ENCODE results near the gene SORL1.

SORL1 gene

GRCh38 chr11:121670805-121671282 lies 218.7 kb downstream of the SORL1 start:
- no peak for DNase-seq

DNA sequence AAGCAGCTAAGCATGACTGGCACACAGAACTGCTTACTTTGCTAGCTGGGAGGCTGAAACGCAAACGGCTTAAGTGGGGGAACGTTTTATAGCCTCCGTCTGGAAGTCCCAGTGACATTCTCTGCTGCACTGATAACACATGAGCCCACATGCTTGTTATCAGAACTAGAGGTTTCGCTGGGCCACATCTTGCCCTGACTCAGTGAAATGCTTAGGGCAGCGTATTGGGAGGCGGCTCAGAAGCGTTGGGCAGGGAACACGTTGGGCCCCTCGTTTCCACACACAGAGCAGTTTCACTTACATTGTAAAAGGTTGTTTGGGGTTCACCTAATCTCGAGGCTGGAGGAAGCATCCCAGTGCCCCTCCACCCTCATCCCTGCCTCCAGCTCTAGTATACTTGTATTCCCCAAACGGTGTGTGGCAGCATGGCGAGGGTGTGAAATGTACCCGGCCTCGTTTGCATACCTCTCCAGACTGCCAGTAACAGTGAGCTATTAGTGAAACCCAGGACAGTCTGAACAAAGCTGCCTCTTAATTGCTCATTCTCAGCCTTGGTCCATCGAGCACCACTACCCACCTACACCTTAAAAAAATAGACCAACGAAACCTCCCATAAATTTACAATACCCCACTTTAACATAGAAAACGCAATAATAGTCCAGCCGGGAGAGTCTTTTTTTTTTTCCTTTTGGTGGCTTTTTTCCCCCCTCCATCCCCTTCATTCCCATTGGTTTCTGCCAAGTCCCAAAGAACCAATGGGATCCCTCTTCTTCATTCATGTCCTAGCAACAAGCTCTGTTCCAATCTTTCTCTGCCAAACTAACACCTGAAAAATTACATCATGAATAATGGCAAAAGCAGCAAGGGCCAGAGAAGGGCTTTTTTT lies 219.4 kb downstream of the SORL1 start:
- no peak for DNase-seq

- no peak for DNase-seq
These were observed 220.7 kb downstream of the SORL1 start for GRCh38 chr11:121672630-121673487.

- DNase-seq, result no peak
These were observed 229.6 kb downstream of the SORL1 start for GRCh38 chr11:121681550-121682268.

All from stimulated activated CD4-positive, alpha-beta T cell treated with anti-CD3 and anti-CD28 coated beads, Interleukin-15, amount 100 ng/mL, for 24 hours (primary cell).